Osteoblast (primary cell): ENCODE measurements around the gene DAO. TPM values are rescaled to one million over a fixed set of nuclear protein-coding genes. Genes with fewer than 3 reads are reported as not detected.

ENCODE experiments used
- DNase-seq: peaks from one replicate; pipeline ENCODE4 v3.0.0; 2011; ENCODE audit warnings: low spot score, mixed read lengths; ENCODE audit not compliant: insufficient read length; ENCODE audit errors: missing footprints
- H2AFZ ChIP-seq: 2 replicates; pipeline ENCODE4 v1.6.0; 2011; ENCODE audit warnings: mild to moderate bottlenecking, low read length
- H3K27ac ChIP-seq: 2 replicates; pipeline ENCODE4 v1.5.1; 2011; ENCODE audit warnings: mild to moderate bottlenecking, low read depth, low read length, moderate library complexity
- H3K27me3 ChIP-seq: 2 replicates; pipeline ENCODE4 v1.6.0; 2012; ENCODE audit warnings: mild to moderate bottlenecking, control low read depth, inconsistent platforms, low read length, moderate library complexity; ENCODE audit not compliant: insufficient read depth
- H3K36me3 ChIP-seq: 2 replicates; pipeline ENCODE4 v1.5.1; 2011; ENCODE audit warnings: mild to moderate bottlenecking, low read length, control low read depth, moderate library complexity; ENCODE audit not compliant: insufficient read depth
- H3K4me1 ChIP-seq: 2 replicates; pipeline ENCODE4 v1.5.1; 2011; ENCODE audit warnings: mild to moderate bottlenecking, low read length, control low read depth, moderate library complexity; ENCODE audit not compliant: insufficient read depth
- H3K4me2 ChIP-seq: 2 replicates; pipeline ENCODE4 v1.6.0; 2011; ENCODE audit warnings: mild to moderate bottlenecking, low read length; ENCODE audit not compliant: insufficient read depth
- H3K4me3 ChIP-seq: fragments of 200-600 bp; sonication (generic); 3 replicates; pipeline ENCODE4 v1.5.1; 2012; ENCODE audit warnings: mild to moderate bottlenecking, low read length, inconsistent platforms; ENCODE audit not compliant: insufficient read depth
- H3K79me2 ChIP-seq: 2 replicates; pipeline ENCODE4 v1.6.0; 2012; ENCODE audit warnings: mild to moderate bottlenecking, low read length, control low read depth, inconsistent platforms; ENCODE audit not compliant: insufficient read depth
- H3K9me3 ChIP-seq: 2 replicates; pipeline ENCODE4 v1.5.1; 2011; ENCODE audit warnings: low read depth, low read length, control low read depth
- H4K20me1 ChIP-seq: 2 replicates; pipeline ENCODE4 v1.6.0; 2012; ENCODE audit warnings: mild to moderate bottlenecking, low read length, control low read depth; ENCODE audit not compliant: insufficient read depth
- CTCF ChIP-seq: IDR thresholded peaks from 2 replicates; pipeline ENCODE4 v1.5.1; 2011; ENCODE audit warnings: mild to moderate bottlenecking, low read depth, low read length, moderate library complexity; ENCODE audit errors: extremely low read depth
- total RNA-seq: library from RNA; depleted of rRNA; stranded (reverse); fragments of >200 nt; gene quantifications from 2 replicates; pipeline ENCODE4 v1.2.3, GENCODE V29; 2012

DAO gene
- total RNA-seq, 1 donor, result not detected

- peaks cover 62% of the 10 kb centered on the region for H3K4me1 ChIP-seq
- H3K4me3 ChIP-seq, result peak overlapping the region; percentile 88
- no peaks in the 10 kb centered on the region for H3K27me3 ChIP-seq
- no peak for TF ChIP-seq CTCF
- peaks cover 70% of the 10 kb centered on the region for H3K79me2 ChIP-seq
- H3K36me3 ChIP-seq, result peaks cover 35% of the 10 kb centered on the region
- peak; percentile 95 for DNase-seq
- peak overlapping the region; percentile 100 for H3K27ac ChIP-seq
- H2AFZ ChIP-seq, result no peak overlapping the region
- H3K9me3 ChIP-seq, result no peaks in the 10 kb centered on the region
- H3K4me2 ChIP-seq, result peak overlapping the region; percentile 96
- no peaks in the 10 kb centered on the region for H4K20me1 ChIP-seq
These were observed 25.2 kb upstream of the DAO start for GRCh38 chr12:108854451-108855283.

- H3K36me3 ChIP-seq, result peaks cover 35% of the 10 kb centered on the region
- H3K27me3 ChIP-seq, result no peaks in the 10 kb centered on the region
- no peak for DNase-seq
- peaks cover 61% of the 10 kb centered on the region for H3K4me1 ChIP-seq
- H4K20me1 ChIP-seq, result no peaks in the 10 kb centered on the region
- H3K9me3 ChIP-seq, result no peaks in the 10 kb centered on the region
- H3K27ac ChIP-seq, result peak overlapping the region; percentile 100
- no peak for TF ChIP-seq CTCF
- no peak overlapping the region for H2AFZ ChIP-seq
- peaks cover 65% of the 10 kb centered on the region for H3K79me2 ChIP-seq
- H3K4me2 ChIP-seq, result peak overlapping the region; percentile 96
- H3K4me3 ChIP-seq, result peak overlapping the region; percentile 88
These were observed 24.4 kb upstream of the DAO start for GRCh38 chr12:108855284-108856169.

- Histone ChIP-seq H3K9me3 (no peaks in the 10 kb centered on the region), H3K27me3 (no peaks in the 10 kb centered on the region), H3K4me1 (peaks cover 59% of the 10 kb centered on the region), H3K4me2 (peak overlapping the region; percentile 96), H4K20me1 (no peaks in the 10 kb centered on the region), H3K36me3 (peaks cover 33% of the 10 kb centered on the region), H2AFZ (no peak overlapping the region), H3K79me2 (peaks cover 60% of the 10 kb centered on the region), H3K27ac (peak overlapping the region; percentile 100), H3K4me3 (peak overlapping the region; percentile 88)
- DNase-seq, result no peak
- TF ChIP-seq CTCF, result no peak
These were observed 23.8 kb upstream of the DAO start for GRCh38 chr12:108856170-108856427.
